IMR-90 (cell line): ENCODE data around the gene SAMD7.

Experiments used
- BHLHE40 ChIP-seq: fragments of 150-350 bp; IDR thresholded peaks from 2 replicates; pipeline ENCODE4 v1.6.1; 2016; ENCODE audit warnings: mild to moderate bottlenecking, low read depth, low read length
- CEBPB ChIP-seq: IDR thresholded peaks from 2 replicates; pipeline ENCODE4 v1.6.1; 2012; ENCODE audit warnings: low read depth, low read length, improper control_type of control experiment
- CHD1 ChIP-seq: IDR thresholded peaks from 2 replicates; pipeline ENCODE4 v1.6.1; 2012; ENCODE audit warnings: low read depth, low read length, improper control_type of control experiment
- FOS ChIP-seq: fragments of 150-350 bp; IDR thresholded peaks from 2 replicates; pipeline ENCODE4 v1.6.1; 2016; ENCODE audit warnings: low read depth, low read length
- MAFK ChIP-seq: IDR thresholded peaks from 2 replicates; pipeline ENCODE4 v1.6.1; 2012; ENCODE audit warnings: low read depth, low read length, improper control_type of control experiment
- MAZ ChIP-seq: IDR thresholded peaks from 2 replicates; pipeline ENCODE4 v1.6.1; 2012; ENCODE audit warnings: low read depth, mild to moderate bottlenecking, low read length, improper control_type of control experiment, moderate library complexity, borderline replicate concordance
- POLR2A ChIP-seq: IDR thresholded peaks from 2 replicates; pipeline ENCODE4 v1.6.1; 2012; ENCODE audit warnings: mild to moderate bottlenecking, low read depth, low read length
- RAD21 ChIP-seq: IDR thresholded peaks from 2 replicates; pipeline ENCODE4 v1.6.1; 2012; ENCODE audit warnings: low read length, improper control_type of control experiment
- RCOR1 ChIP-seq: IDR thresholded peaks from 2 replicates; pipeline ENCODE4 v1.6.1; 2012; ENCODE audit warnings: mild to moderate bottlenecking, low read length, improper control_type of control experiment; ENCODE audit not compliant: insufficient replicate concordance
- SMC3 ChIP-seq: fragments of 150-350 bp; IDR thresholded peaks from 2 replicates; pipeline ENCODE4 v1.6.1; 2016; ENCODE audit warnings: low read depth, mild to moderate bottlenecking, antibody characterized with exemption, low read length, moderate library complexity
- TF ChIP-seq, protein P1 (sequence below): conservative IDR thresholded peaks from 2 replicates; pipeline ENCODE4 v1.5.1; 2012; ENCODE audit warnings: mild to moderate bottlenecking, low read depth, low read length, improper control_type of control experiment
- TF ChIP-seq, protein P2 (sequence below): fragments of 150-350 bp; IDR thresholded peaks from 2 replicates; pipeline ENCODE4 v1.6.1; 2017; ENCODE audit warnings: mild to moderate bottlenecking, antibody characterized with exemption, low read length, low read depth
- TF ChIP-seq, protein P3 (sequence below): fragments of 150-350 bp; IDR thresholded peaks from 2 replicates; pipeline ENCODE4 v1.6.1; 2016; ENCODE audit warnings: low read depth, mild to moderate bottlenecking, low read length, moderate library complexity, borderline replicate concordance

DNA sequence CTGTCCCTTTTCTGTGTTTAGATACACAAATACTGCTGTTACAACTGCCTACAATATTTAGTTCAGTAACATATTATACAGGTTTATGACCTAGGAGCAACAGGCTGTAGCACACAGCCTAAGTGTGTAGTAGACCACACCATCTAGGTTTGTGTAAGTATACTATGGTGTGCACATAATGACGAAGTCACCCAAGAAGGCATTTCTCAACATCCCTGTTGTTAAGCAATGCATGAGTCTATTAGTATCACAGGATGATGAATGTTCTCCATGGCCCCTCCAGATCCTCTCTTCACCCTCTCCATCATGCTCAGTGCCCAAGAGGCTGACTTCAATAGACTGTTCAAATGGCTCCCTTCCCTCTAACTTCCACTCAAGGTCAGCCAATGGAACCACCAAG is 40.7 kb downstream of the SAMD7 start:
- no peak for TF ChIP-seq RCOR1
- TF ChIP-seq, protein P1, sequence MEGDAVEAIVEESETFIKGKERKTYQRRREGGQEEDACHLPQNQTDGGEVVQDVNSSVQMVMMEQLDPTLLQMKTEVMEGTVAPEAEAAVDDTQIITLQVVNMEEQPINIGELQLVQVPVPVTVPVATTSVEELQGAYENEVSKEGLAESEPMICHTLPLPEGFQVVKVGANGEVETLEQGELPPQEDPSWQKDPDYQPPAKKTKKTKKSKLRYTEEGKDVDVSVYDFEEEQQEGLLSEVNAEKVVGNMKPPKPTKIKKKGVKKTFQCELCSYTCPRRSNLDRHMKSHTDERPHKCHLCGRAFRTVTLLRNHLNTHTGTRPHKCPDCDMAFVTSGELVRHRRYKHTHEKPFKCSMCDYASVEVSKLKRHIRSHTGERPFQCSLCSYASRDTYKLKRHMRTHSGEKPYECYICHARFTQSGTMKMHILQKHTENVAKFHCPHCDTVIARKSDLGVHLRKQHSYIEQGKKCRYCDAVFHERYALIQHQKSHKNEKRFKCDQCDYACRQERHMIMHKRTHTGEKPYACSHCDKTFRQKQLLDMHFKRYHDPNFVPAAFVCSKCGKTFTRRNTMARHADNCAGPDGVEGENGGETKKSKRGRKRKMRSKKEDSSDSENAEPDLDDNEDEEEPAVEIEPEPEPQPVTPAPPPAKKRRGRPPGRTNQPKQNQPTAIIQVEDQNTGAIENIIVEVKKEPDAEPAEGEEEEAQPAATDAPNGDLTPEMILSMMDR = no peak
- no peak for TF ChIP-seq POLR2A
- TF ChIP-seq, protein P2, sequence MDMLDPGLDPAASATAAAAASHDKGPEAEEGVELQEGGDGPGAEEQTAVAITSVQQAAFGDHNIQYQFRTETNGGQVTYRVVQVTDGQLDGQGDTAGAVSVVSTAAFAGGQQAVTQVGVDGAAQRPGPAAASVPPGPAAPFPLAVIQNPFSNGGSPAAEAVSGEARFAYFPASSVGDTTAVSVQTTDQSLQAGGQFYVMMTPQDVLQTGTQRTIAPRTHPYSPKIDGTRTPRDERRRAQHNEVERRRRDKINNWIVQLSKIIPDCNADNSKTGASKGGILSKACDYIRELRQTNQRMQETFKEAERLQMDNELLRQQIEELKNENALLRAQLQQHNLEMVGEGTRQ = no peak
- no peak for TF ChIP-seq BHLHE40
- no peak for TF ChIP-seq RAD21
- TF ChIP-seq FOS = no peak
- no peak for TF ChIP-seq CEBPB
- no peak for TF ChIP-seq MAFK
- TF ChIP-seq CHD1 = no peak
- no peak for TF ChIP-seq SMC3
- TF ChIP-seq, protein P3, sequence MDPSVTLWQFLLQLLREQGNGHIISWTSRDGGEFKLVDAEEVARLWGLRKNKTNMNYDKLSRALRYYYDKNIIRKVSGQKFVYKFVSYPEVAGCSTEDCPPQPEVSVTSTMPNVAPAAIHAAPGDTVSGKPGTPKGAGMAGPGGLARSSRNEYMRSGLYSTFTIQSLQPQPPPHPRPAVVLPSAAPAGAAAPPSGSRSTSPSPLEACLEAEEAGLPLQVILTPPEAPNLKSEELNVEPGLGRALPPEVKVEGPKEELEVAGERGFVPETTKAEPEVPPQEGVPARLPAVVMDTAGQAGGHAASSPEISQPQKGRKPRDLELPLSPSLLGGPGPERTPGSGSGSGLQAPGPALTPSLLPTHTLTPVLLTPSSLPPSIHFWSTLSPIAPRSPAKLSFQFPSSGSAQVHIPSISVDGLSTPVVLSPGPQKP = no peak
- TF ChIP-seq MAZ = no peak
